ENCODE results near the gene KCNJ14. TPM values are rescaled to one million over a fixed set of nuclear protein-coding genes. Genes with fewer than 3 reads are reported as not detected.

KCNJ14 gene
- polyA plus RNA-seq, 3 donors = 0.09 to 0.56 TPM; not detected in 1

DNA sequence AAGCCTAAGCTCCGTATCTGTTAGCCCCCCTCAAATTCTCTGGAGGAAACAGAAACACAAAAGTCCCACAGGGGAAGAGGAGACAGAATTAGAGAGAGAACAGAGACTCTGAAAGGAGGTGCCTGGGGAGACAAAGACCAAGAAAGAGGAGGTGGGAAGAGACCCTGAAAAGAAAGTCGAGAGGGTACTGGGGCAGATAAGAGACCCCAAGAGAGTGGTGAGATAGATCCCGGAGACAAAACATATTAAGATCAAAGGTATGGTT is 10.5 kb upstream of the KCNJ14 start:
- H4K20me1 ChIP-seq (ENCODE audit: insufficient read depth, low read length) = no peaks in the 10 kb centered on the region
- H3K4me3 ChIP-seq (replicated peaks in 1 of 3; ENCODE audit: low read depth in 2 of 3, low read length in 3 of 3) = peak overlapping the region in 1 of 3 experiments; percentile 99
- DNase-seq = no peak
- Mint-ChIP-seq H3K9me3 (peaks cover 0 to 17% (median 13%) of the 10 kb centered on the region in 7 donors), H3K27ac (peak overlapping the region in 2 of 7 donors; percentile 48 to 66), H3K4me1 (peaks cover 23% of the 10 kb centered on the region), H3K4me3 (peak overlapping the region; percentile 86 to 92), H3K36me3 (peaks cover 40 to 44% of the 10 kb centered on the region in 2 donors), H3K27me3 (ENCODE audit: low read depth in 3 of 3) (peaks cover 29 to 39% (median 34%) of the 10 kb centered on the region in 3 donors)
- H3K4me1 ChIP-seq (ENCODE audit: control insufficient read depth in 1 of 2, insufficient read depth in 2 of 2, low read length in 2 of 2) = peaks cover 25 to 32% of the 10 kb centered on the region in 2 donors
- no peak for TF ChIP-seq CTCF (IDR thresholded peaks at IDR 0.05)
- WGBS (ENCODE audit: insufficient coverage) = no CpG with 5 or more reads among the region's 3 CpGs
- H3K36me3 ChIP-seq (replicated peaks in 1 of 2; ENCODE audit: control insufficient read depth in 1 of 2, insufficient read depth in 2 of 2, low read length in 2 of 2) = peaks cover 18 to 27% of the 10 kb centered on the region in 2 donors
- intact Hi-C loops (cut with micrococcal nuclease) = loop anchor here in 1 of 2 donors (10.0 kb wide), 1 partner anchor 50 kb away; the partner anchor contains the start of genes GRIN2D and KDELR1
- H3K79me2 ChIP-seq (ENCODE audit: insufficient read depth, low read length) = peaks cover 6% of the 10 kb centered on the region
- H3K4me2 ChIP-seq (replicated peaks; ENCODE audit: extremely low read depth, low read length, poor library complexity, severe bottlenecking) = peak overlapping the region; percentile 93
- peak overlapping the region; percentile 100 for H2AFZ ChIP-seq (ENCODE audit: insufficient read depth, low read depth, low read length, poor library complexity, severe bottlenecking)
- H3K9ac ChIP-seq (ENCODE audit: insufficient read depth, low read length, poor library complexity, severe bottlenecking) = no peak overlapping the region
- no peak overlapping the region for H3K27ac ChIP-seq (ENCODE audit: low read depth in 1 of 2, low read length in 2 of 2)
- H3K9me3 ChIP-seq (replicated peaks in 1 of 2; ENCODE audit: control insufficient read depth in 1 of 2, insufficient read depth in 1 of 2, low read length in 2 of 2) = peaks cover 0 to 20% of the 10 kb centered on the region in 2 donors
- peaks cover 28 to 31% of the 10 kb centered on the region in 2 donors for H3K27me3 ChIP-seq (ENCODE audit: control insufficient read depth in 2 of 2, insufficient read depth in 2 of 2, low read length in 2 of 2)

- intact Hi-C loops (cut with micrococcal nuclease) = loop anchor here in 1 of 2 donors (10.0 kb wide), 1 partner anchor 50 kb away; the partner anchor contains the start of genes GRIN2D and KDELR1
- H3K9me3 Mint-ChIP-seq = peaks cover 0 to 17% (median 13%) of the 10 kb centered on the region in 7 donors
- Histone ChIP-seq H3K27me3 (ENCODE audit: control insufficient read depth in 2 of 2, insufficient read depth in 2 of 2, low read length in 2 of 2) (peaks cover 28 to 31% of the 10 kb centered on the region in 2 donors), H3K4me1 (ENCODE audit: control insufficient read depth in 1 of 2, insufficient read depth in 2 of 2, low read length in 2 of 2) (peaks cover 25 to 32% of the 10 kb centered on the region in 2 donors), H3K27ac (ENCODE audit: low read depth in 1 of 2, low read length in 2 of 2) (peak overlapping the region; percentile 82 to 91), H3K36me3 (replicated peaks in 1 of 2; ENCODE audit: control insufficient read depth in 1 of 2, insufficient read depth in 2 of 2, low read length in 2 of 2) (peaks cover 22 to 31% of the 10 kb centered on the region in 2 donors), H3K9me3 (replicated peaks in 1 of 2; ENCODE audit: control insufficient read depth in 1 of 2, insufficient read depth in 1 of 2, low read length in 2 of 2) (peaks cover 0 to 20% of the 10 kb centered on the region in 2 donors), H3K79me2 (ENCODE audit: insufficient read depth, low read length) (peaks cover 6% of the 10 kb centered on the region), H3K9ac (ENCODE audit: insufficient read depth, low read length, poor library complexity, severe bottlenecking) (peak overlapping the region; percentile 77), H2AFZ (ENCODE audit: insufficient read depth, low read depth, low read length, poor library complexity, severe bottlenecking) (peak overlapping the region; percentile 100), H3K4me3 (replicated peaks in 1 of 3; ENCODE audit: low read depth in 2 of 3, low read length in 3 of 3) (peak overlapping the region; percentile 77 to 99 (median 95)), H4K20me1 (ENCODE audit: insufficient read depth, low read length) (no peaks in the 10 kb centered on the region), H3K4me2 (replicated peaks; ENCODE audit: extremely low read depth, low read length, poor library complexity, severe bottlenecking) (peak overlapping the region; percentile 93)
- H3K4me1 Mint-ChIP-seq = peaks cover 23% of the 10 kb centered on the region
- H3K36me3 Mint-ChIP-seq = peaks cover 40 to 48% of the 10 kb centered on the region in 2 donors
- peak overlapping the region; percentile 95 to 99 (median 98) for H3K27ac Mint-ChIP-seq
- H3K27me3 Mint-ChIP-seq (ENCODE audit: low read depth in 3 of 3) = peaks cover 29 to 39% (median 32%) of the 10 kb centered on the region in 3 donors
- TF ChIP-seq CTCF (IDR thresholded peaks at IDR 0.05) = peak; percentile 21
- H3K4me3 Mint-ChIP-seq = peak overlapping the region; percentile 86 to 92
- 60% methylated on average over 1 of the region's 6 CpGs for WGBS (ENCODE audit: insufficient coverage)
- peak; percentile 14 to 46 (median 25) for DNase-seq
These were observed 10.1 kb upstream of the KCNJ14 start for GRCh38 chr19:48445256-48445605.
